IMR-90 (cell line): Measurements from ENCODE around the gene SUPT3H. TPM values are rescaled to one million over a fixed set of nuclear protein-coding genes. Genes with fewer than 3 reads are reported as not detected.

Experiments used
- ATAC-seq: fragments of 200-7000 bp; cut with Tn5 transposase; 2 replicates; pipeline ENCODE4 v1.9.1; 2020; ENCODE audit warnings: low read depth, mild to moderate bottlenecking, moderate library complexity
- BruUV-seq: library from RNA; stranded (reverse); fragments of 400-500 nt; replicated peaks from 2 replicates; lab custom pipeline; 2021; lab: Mats Ljungman, UMichigan
- CTCF ChIA-PET: fragments of 300-600 bp; formaldehyde crosslinking; extraction: SDS; loops from one replicate; lab custom pipeline; 2021; ENCODE audit warnings: antibody characterized with exemption; lab: Yijun Ruan, JAX
- POLR2A ChIA-PET: fragments of 300-600 bp; sonication (Branson Sonifier 250); formaldehyde crosslinking; loops from one replicate; lab custom pipeline; 2022; ENCODE audit warnings: antibody characterized with exemption; ENCODE audit not compliant: unreplicated experiment; lab: Charles Lee
- DNase-seq: peaks from one replicate; pipeline ENCODE4 v3.0.0; 2013
- H2AFZ ChIP-seq: replicated peaks from 2 replicates; pipeline ENCODE3; 2013; ENCODE audit warnings: low read length, mild to moderate bottlenecking; ENCODE audit not compliant: poor library complexity
- H2AK5ac ChIP-seq: 2 replicates; pipeline ENCODE4 v1.6.1; 2013; ENCODE audit warnings: low read depth, low read length, inconsistent platforms
- H2AK9ac ChIP-seq: replicated peaks from 2 replicates; pipeline ENCODE3; 2013; ENCODE audit warnings: mild to moderate bottlenecking, low read depth, low read length, moderate library complexity; ENCODE audit not compliant: poor library complexity
- H2BK120ac ChIP-seq: 2 replicates; pipeline ENCODE4 v1.6.1; 2013; ENCODE audit warnings: low read depth, low read length, inconsistent platforms
- H2BK15ac ChIP-seq: 3 replicates; pipeline ENCODE4 v1.6.1; 2013; ENCODE audit warnings: low read depth, low read length, inconsistent platforms
- H2BK20ac ChIP-seq: 2 replicates; pipeline ENCODE4 v1.6.1; 2013; ENCODE audit warnings: low read depth, mild to moderate bottlenecking, inconsistent platforms, low read length, moderate library complexity
- H2BK5ac ChIP-seq: 2 replicates; pipeline ENCODE4 v1.6.1; 2013; ENCODE audit warnings: mild to moderate bottlenecking, low read depth, low read length, inconsistent platforms; ENCODE audit not compliant: poor library complexity, severe bottlenecking
- H3K14ac ChIP-seq: replicated peaks from 2 replicates; pipeline ENCODE4 v1.6.1; 2013; ENCODE audit warnings: low read depth, low read length, inconsistent platforms
- H3K18ac ChIP-seq: 2 replicates; pipeline ENCODE4 v1.6.1; 2013; ENCODE audit warnings: low read depth, low read length, control low read depth
- H3K23ac ChIP-seq: 2 replicates; pipeline ENCODE4 v1.6.1; 2013; ENCODE audit warnings: low read depth, low read length, inconsistent platforms
- H3K27ac ChIP-seq: 2 replicates; pipeline ENCODE4 v1.5.1; 2013; ENCODE audit warnings: mild to moderate bottlenecking, control low read depth, low read length; ENCODE audit not compliant: insufficient read depth
- H3K27me3 ChIP-seq: 2 replicates; pipeline ENCODE4 v1.6.1; 2013; ENCODE audit warnings: low read length; ENCODE audit not compliant: control insufficient read depth, insufficient read depth
- H3K36me3 ChIP-seq: 2 replicates; pipeline ENCODE4 v1.6.1; 2013; ENCODE audit warnings: low read length, mixed read lengths; ENCODE audit not compliant: control insufficient read depth, insufficient read depth
- H3K4ac ChIP-seq: 2 replicates; pipeline ENCODE4 v1.6.1; 2013; ENCODE audit warnings: low read depth, low read length, inconsistent platforms
- H3K4me1 ChIP-seq: 2 replicates; pipeline ENCODE4 v1.6.1; 2013; ENCODE audit warnings: low read length, mixed read lengths; ENCODE audit not compliant: control insufficient read depth, insufficient read depth
- H3K4me2 ChIP-seq: 2 replicates; pipeline ENCODE4 v1.6.1; 2013; ENCODE audit warnings: low read depth, mild to moderate bottlenecking, control low read depth, low read length, moderate library complexity
- H3K4me3 ChIP-seq: 2 replicates; pipeline ENCODE4 v1.5.1; 2013; ENCODE audit warnings: low read depth, mild to moderate bottlenecking, control low read depth, low read length, moderate library complexity; ENCODE audit not compliant: insufficient read depth
- H3K56ac ChIP-seq: 2 replicates; pipeline ENCODE4 v1.6.1; 2013; ENCODE audit warnings: low read length, inconsistent platforms; ENCODE audit not compliant: insufficient read depth; ENCODE audit errors: extremely low read depth
- H3K79me1 ChIP-seq, 2 experiments: 2 replicates each; pipeline ENCODE4 v1.6.1; 2013; ENCODE audit warnings: low read length in 2 of 2, inconsistent platforms in 1 of 2, low read depth in 1 of 2
- H3K9ac ChIP-seq: 2 replicates; pipeline ENCODE4 v1.6.1; 2013; ENCODE audit warnings: low read depth, low read length, control low read depth
- H3K9me1 ChIP-seq: 2 replicates; pipeline ENCODE4 v1.6.1; 2013; ENCODE audit warnings: low read length, inconsistent platforms; ENCODE audit not compliant: insufficient read depth
- H3K9me3 ChIP-seq: 2 replicates; pipeline ENCODE4 v1.6.1; 2013; ENCODE audit warnings: low read length; ENCODE audit not compliant: control insufficient read depth, insufficient read depth
- H4K20me1 ChIP-seq: 2 replicates; pipeline ENCODE4 v1.6.1; 2013; ENCODE audit warnings: low read length, inconsistent platforms; ENCODE audit not compliant: insufficient read depth
- H4K5ac ChIP-seq: 2 replicates; pipeline ENCODE4 v1.6.1; 2013; ENCODE audit warnings: mild to moderate bottlenecking, low read depth, low read length, control low read depth
- H4K8ac ChIP-seq, 2 experiments: 2 replicates each; pipeline ENCODE4 v1.6.1; 2013; ENCODE audit warnings: low read depth in 2 of 2, low read length in 2 of 2, control low read depth in 1 of 2, inconsistent platforms in 1 of 2
- H4K91ac ChIP-seq: 2 replicates; pipeline ENCODE4 v1.6.1; 2013; ENCODE audit warnings: low read depth, low read length, inconsistent platforms; ENCODE audit not compliant: insufficient read depth
- BHLHE40 ChIP-seq: fragments of 150-350 bp; IDR thresholded peaks from 2 replicates; pipeline ENCODE4 v1.6.1; 2016; ENCODE audit warnings: mild to moderate bottlenecking, low read depth, low read length
- CEBPB ChIP-seq: IDR thresholded peaks from 2 replicates; pipeline ENCODE4 v1.6.1; 2012; ENCODE audit warnings: low read depth, low read length, improper control_type of control experiment
- CHD1 ChIP-seq: IDR thresholded peaks from 2 replicates; pipeline ENCODE4 v1.6.1; 2012; ENCODE audit warnings: low read depth, low read length, improper control_type of control experiment
- CTCF ChIP-seq: conservative IDR thresholded peaks from 2 replicates; pipeline ENCODE4 v1.5.1; 2012; ENCODE audit warnings: mild to moderate bottlenecking, low read depth, low read length, improper control_type of control experiment
- ELK1 ChIP-seq: fragments of 150-350 bp; IDR thresholded peaks from 2 replicates; pipeline ENCODE4 v1.6.1; 2016; ENCODE audit warnings: low read depth, mild to moderate bottlenecking, low read length, moderate library complexity, borderline replicate concordance
- FOS ChIP-seq: fragments of 150-350 bp; IDR thresholded peaks from 2 replicates; pipeline ENCODE4 v1.6.1; 2016; ENCODE audit warnings: low read depth, low read length
- MAFK ChIP-seq: IDR thresholded peaks from 2 replicates; pipeline ENCODE4 v1.6.1; 2012; ENCODE audit warnings: low read depth, low read length, improper control_type of control experiment
- MAZ ChIP-seq: IDR thresholded peaks from 2 replicates; pipeline ENCODE4 v1.6.1; 2012; ENCODE audit warnings: low read depth, mild to moderate bottlenecking, low read length, improper control_type of control experiment, moderate library complexity, borderline replicate concordance
- MXI1 ChIP-seq: IDR thresholded peaks from 2 replicates; pipeline ENCODE4 v1.6.1; 2012; ENCODE audit warnings: low read depth, mild to moderate bottlenecking, low read length, moderate library complexity, borderline replicate concordance
- NFE2L2 ChIP-seq: fragments of 150-350 bp; IDR thresholded peaks from 2 replicates; pipeline ENCODE4 v1.6.1; 2016; ENCODE audit warnings: low read depth, mild to moderate bottlenecking, low read length
- POLR2A ChIP-seq: IDR thresholded peaks from 2 replicates; pipeline ENCODE4 v1.6.1; 2012; ENCODE audit warnings: mild to moderate bottlenecking, low read depth, low read length
- RAD21 ChIP-seq: IDR thresholded peaks from 2 replicates; pipeline ENCODE4 v1.6.1; 2012; ENCODE audit warnings: low read length, improper control_type of control experiment
- RCOR1 ChIP-seq: IDR thresholded peaks from 2 replicates; pipeline ENCODE4 v1.6.1; 2012; ENCODE audit warnings: mild to moderate bottlenecking, low read length, improper control_type of control experiment; ENCODE audit not compliant: insufficient replicate concordance
- RFX5 ChIP-seq: IDR thresholded peaks from 2 replicates; pipeline ENCODE4 v1.8.0; 2012; ENCODE audit warnings: low read depth, mild to moderate bottlenecking, low read length, moderate library complexity
- SMC3 ChIP-seq: fragments of 150-350 bp; IDR thresholded peaks from 2 replicates; pipeline ENCODE4 v1.6.1; 2016; ENCODE audit warnings: low read depth, mild to moderate bottlenecking, antibody characterized with exemption, low read length, moderate library complexity
- USF2 ChIP-seq: fragments of 150-350 bp; IDR thresholded peaks from 2 replicates; pipeline ENCODE4 v1.6.1; 2017; ENCODE audit warnings: mild to moderate bottlenecking, antibody characterized with exemption, low read length, low read depth
- WGBS, 2 experiments: methylation state at CpG; one replicate each; pipeline versions ENCODE4 v1.1.5 to v1.1.7; 2013; ENCODE audit warnings: missing lambda C conversion rate in 2 of 2; ENCODE audit not compliant: insufficient read length in 1 of 2; ENCODE audit errors: extremely low coverage in 2 of 2; 5-methylcytosine and 5-hydroxymethylcytosine counted together
- dilution Hi-C: fragments of 300-500 bp; cut with HindIII; formaldehyde crosslinking; loops from one replicate; pipeline ENCODE4 v1.14.3; 2018; ENCODE audit warnings: low sequenced_read_pairs; ENCODE audit not compliant: unreplicated experiment
- in situ Hi-C: fragments of 300-500 bp; cut with MboI; formaldehyde crosslinking; loops from 3 replicates; pipeline ENCODE4 v1.14.3; 2019; ENCODE audit warnings: low sequenced_read_pairs, inconsistent platforms, mixed read lengths
- intact Hi-C: fragments of 100-400 bp; cut with micrococcal nuclease; formaldehyde crosslinking; loops from 2 replicates; pipeline ENCODE4 v1.10.0; 2022
- polyA plus RNA-seq, 3 experiments: library from polyadenylated mRNA; depleted of rRNA; stranded (reverse); fragments of >200 nt; gene quantifications; 2 replicates each; pipeline ENCODE4 v1.2.3, GENCODE V29; 2012; ENCODE audit warnings: low replicate concordance in 1 of 3
- total RNA-seq: library from RNA; depleted of rRNA; stranded (reverse); fragments of >200 nt; gene quantifications from 2 replicates; pipeline ENCODE4 v1.2.3, GENCODE V29; 2012

The SUPT3H gene
- total and polyA plus RNA-seq, 2 of the 4 experiments (the other 2 are of a cell fraction), result 4.5 to 5.0 TPM

DNA sequence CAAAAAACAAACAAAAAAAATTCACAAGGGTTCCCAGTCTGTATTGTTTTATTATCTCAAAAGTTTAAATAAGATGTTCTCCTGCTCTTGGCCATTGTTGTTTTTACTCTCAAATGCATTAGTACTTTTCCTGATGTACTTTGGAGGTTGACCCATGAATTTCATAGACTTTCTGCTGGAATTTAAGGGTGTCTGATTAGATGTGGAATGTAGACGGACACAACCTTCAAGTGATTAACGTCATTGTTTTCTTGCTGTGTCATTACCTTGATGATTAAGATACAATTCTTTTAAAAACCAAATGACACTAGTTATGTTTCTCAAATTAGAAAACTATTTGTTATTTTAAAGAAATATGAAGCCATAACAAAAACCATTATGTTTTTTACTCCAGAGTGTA lies 471.0 kb downstream of the SUPT3H start:
- Histone ChIP-seq H3K9me1 (no peaks in the 10 kb centered on the region), H3K79me1 (no peaks in the 10 kb centered on the region), H3K4ac (no peak overlapping the region), H2BK120ac (no peak overlapping the region), H3K4me2 (no peak overlapping the region), H2AK5ac (no peak overlapping the region), H3K4me3 (no peak overlapping the region), H4K20me1 (no peaks in the 10 kb centered on the region), H3K4me1 (no peaks in the 10 kb centered on the region), H2AK9ac (no peak overlapping the region), H4K91ac (no peak overlapping the region), H2BK5ac (no peak overlapping the region), H4K5ac (no peak overlapping the region), H4K8ac (no peak overlapping the region), H3K36me3 (no peaks in the 10 kb centered on the region), H2AFZ (no peak overlapping the region), H3K56ac (no peak overlapping the region), H3K14ac (no peak overlapping the region), H3K27me3 (no peaks in the 10 kb centered on the region), H3K9me3 (no peaks in the 10 kb centered on the region), H3K23ac (no peak overlapping the region), H3K9ac (no peak overlapping the region), H2BK15ac (no peak overlapping the region), H3K27ac (no peak overlapping the region), H2BK20ac (no peak overlapping the region), H3K18ac (no peak overlapping the region)
- in situ Hi-C loops (no loop called here), dilution Hi-C loops (no loop called here), intact Hi-C loops (no loop called here)
- ChIA-PET POLR2A (no interaction called here), CTCF (no interaction called here)
- TF ChIP-seq SMC3 (no peak), BHLHE40 (no peak), RCOR1 (no peak), RFX5 (no peak), RAD21 (no peak), NFE2L2 (no peak), ELK1 (no peak), MAZ (no peak), POLR2A (no peak), MXI1 (no peak), FOS (no peak), CTCF (no peak), MAFK (no peak), CHD1 (no peak), USF2 (no peak), CEBPB (no peak)
- DNase-seq (no peak), ATAC-seq (no peak)
- no TSS peak for BruUV-seq
- WGBS, 2 experiments, result no CpG with 5 or more reads among the region's 2 CpGs
